H1 (cell line): ENCODE measurements around the gene YWHAE. TPM values are rescaled to one million over a fixed set of nuclear protein-coding genes. Genes with fewer than 3 reads are reported as not detected.

Experiments used
- FOSL1 ChIP-seq: IDR thresholded peaks from 2 replicates; pipeline ENCODE4 v1.6.1; 2011; ENCODE audit warnings: mild to moderate bottlenecking, low read depth, low read length, moderate library complexity; ENCODE audit not compliant: insufficient read depth
- KDM4A ChIP-seq: IDR thresholded peaks from one replicate; pipeline ENCODE4 v1.7.1; 2012; ENCODE audit warnings: low read depth, mild to moderate bottlenecking, moderate library complexity, low read length, inconsistent platforms; ENCODE audit not compliant: severe bottlenecking
- MAFK ChIP-seq: IDR thresholded peaks from 2 replicates; pipeline ENCODE4 v1.6.1; 2012; ENCODE audit warnings: low read depth, mild to moderate bottlenecking, improper control_type of control experiment, low read length
- TAF7 ChIP-seq: optimal IDR thresholded peaks from 2 replicates; pipeline ENCODE3; 2011; ENCODE audit warnings: low read depth, mild to moderate bottlenecking, inconsistent platforms, low read length, moderate library complexity, borderline replicate concordance
- YY1 ChIP-seq: IDR thresholded peaks from 2 replicates; pipeline ENCODE4 v1.6.1; 2011; ENCODE audit warnings: low read depth, mild to moderate bottlenecking, low read length
- polyA plus RNA-seq, 7 experiments: library from polyadenylated mRNA; depleted of rRNA in 3 of 7; stranded (reverse) in 5 of 7; unstranded in 2 of 7; fragments of >200 nt in 5 of 7; fragments of 200-250 nt in 2 of 7; gene quantifications; 1 replicate in 5 of 7; 2 replicates in 1 of 7; 4 replicates in 1 of 7; pipeline versions ENCODE4 v1.2.1 to v1.2.3, GENCODE V29; 2011 to 2013; ENCODE audit warnings: missing spikeins in 2 of 7, mixed read lengths in 2 of 7
- total RNA-seq: library from RNA; stranded (reverse); fragmentation: NEBNext Ultra II Directional; extraction: Animal tissue kit (Norgen Biotek cat#: 25700); gene quantifications from 2 replicates; pipeline ENCODE4 v1.2.1, GENCODE V29; 2021

The YWHAE gene
- total and polyA plus RNA-seq, 2 of the 8 experiments (the other 6 are each of a cell fraction or from before 2014, with no cell fraction given): 559 to 1,186 TPM

DNA sequence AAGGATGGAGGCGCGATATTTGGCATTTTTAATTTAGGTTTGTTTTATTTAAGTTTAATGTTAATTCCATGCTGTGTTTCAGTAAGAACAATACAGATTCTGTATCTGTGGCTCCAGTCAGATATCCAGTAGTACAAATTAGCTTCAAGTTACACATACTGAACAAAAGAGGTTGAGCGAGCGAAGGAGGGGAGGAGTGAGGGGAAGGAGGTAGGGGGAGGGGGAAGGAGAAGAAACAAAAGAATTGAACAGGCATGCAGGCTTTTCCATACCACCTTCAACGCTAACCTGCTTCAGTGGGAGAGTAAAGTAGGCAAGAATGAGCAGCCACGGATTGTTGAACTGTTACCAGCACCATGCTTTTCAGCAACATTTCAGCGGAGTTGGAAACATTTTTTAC is 55.5 kb downstream of the YWHAE start (continued):
- TF ChIP-seq YY1: no peak
- no peak for TF ChIP-seq FOSL1
- no peak for TF ChIP-seq TAF7
- no peak for TF ChIP-seq KDM4A
- TF ChIP-seq MAFK: no peak
- TF ChIP-seq, all 59 proteins: peak for 0
